GM11168 (cell line): ENCODE data around the gene TJP1.
"Not testable (repeated sequence)": the region's sequence is repeated elsewhere in the genome, so short reads cannot be mapped to it uniquely, and the experiment has no call there.

Source experiments
- in situ Hi-C: fragments of 300-500 bp; cut with MboI; formaldehyde crosslinking; loops from one replicate; pipeline ENCODE4 v1.12.0; 2022; ENCODE audit warnings: low sequenced_read_pairs; ENCODE audit not compliant: unreplicated experiment

Gene TJP1

DNA sequence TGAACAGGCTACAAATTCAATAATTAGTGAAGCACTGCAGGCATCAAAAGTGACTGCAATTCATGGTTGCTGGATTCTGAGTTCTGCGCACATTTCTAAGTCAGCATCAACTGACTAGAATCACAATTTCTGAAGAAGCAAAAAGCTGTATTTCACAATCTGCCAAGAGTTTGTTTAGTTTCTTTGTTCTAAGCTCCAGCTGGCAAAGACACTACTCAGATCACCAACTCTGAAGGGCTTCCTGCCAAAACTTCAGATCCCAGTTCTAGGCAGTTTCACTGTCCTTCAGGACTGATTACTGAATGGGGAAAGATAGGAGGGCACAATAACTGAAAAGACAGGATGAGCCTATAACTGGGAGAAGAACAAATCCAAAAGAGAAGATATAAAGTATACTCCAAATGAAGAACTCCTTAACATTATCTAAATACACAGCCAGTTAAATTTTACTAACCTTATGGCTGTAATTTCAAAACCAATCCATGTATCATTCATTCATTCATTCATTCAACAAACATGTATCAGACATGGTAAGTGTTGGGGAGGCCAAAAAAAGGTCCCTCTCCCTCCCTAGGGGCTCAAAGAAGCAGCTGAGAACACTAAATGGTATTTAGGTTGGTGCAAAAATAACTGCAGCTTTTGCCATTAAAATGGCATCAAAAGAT is 17.1 kb downstream of the TJP1 start:
- in situ Hi-C loops = no loop called here

DNA sequence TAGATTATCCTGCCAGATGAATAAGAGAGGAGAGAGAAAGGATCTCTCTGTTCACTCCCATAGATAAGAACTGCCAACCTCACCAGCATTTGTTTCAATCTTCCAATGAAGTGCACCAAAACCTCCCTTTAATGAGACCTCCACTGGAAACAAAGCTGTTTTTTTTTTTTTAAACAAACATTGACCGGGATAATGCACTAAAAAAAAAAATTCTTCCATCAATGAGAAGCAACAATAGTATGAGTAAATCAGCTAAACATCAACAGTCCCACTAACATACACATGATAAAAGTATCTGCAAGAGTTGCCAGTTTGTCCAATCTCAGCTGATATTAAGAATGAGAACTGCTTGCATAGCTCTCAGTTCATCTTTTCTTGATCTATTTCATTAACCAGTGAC is 19.9 kb downstream of the TJP1 start:
- in situ Hi-C loops = no loop called here

DNA sequence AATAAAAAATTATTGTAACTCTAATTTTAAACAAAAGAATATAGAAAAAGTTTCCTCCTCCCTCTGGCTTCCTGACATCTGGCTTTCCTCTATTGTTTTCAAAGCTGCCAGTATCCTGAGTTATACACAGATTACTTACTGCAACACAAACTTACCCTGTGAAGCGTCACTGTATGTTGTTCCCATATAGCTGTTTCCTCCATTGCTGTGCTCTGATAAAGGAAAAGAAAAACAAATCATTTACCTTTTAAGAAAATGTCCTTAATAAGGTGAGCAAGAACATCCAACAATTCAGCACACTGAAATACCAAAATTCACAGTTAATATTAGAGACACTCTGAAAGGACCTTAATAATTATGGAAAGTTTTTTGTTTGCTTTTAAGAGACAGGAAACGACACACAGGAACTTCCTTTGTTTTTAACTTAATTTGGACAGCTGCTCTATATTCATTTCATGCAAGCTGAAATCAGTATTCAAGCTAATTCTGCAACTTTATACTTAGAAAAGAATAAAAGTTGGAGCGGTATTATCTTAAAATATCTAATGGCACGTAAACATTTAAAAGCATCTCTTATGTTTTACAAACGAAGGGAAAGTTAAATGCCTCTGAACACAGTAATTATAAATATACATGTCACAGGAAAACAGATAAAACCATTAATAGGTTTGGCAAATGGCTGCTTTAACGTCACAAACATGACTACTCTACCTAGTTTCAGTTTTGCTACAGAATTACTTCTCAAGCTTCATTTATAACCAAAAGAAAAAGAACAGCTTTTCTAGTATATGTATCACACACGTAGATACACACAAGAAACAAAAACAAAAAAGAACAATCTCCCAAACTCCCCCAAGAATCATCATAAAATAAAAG is 21.5 kb downstream of the TJP1 start:
- in situ Hi-C loops = no loop called here

DNA sequence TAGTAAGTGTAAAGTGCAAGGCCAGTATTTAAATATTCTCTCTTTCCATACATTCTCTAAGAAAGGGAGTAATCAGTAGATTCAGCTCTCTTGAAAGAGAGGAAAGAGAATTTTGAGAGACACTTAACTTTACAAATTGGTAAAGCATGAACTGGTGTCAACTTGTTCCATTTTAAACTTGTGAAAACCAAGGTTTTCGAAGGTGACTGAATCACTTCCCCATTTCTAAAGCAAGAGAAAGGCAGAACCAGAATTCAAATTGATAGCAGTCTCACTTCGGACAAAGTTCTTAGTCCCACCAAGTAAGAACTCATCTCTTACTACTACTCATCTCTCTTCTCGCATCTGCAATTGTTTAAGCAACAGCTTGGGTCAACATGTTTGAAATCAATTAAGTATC is 22.4 kb downstream of the TJP1 start:
- in situ Hi-C loops = no loop called here

DNA sequence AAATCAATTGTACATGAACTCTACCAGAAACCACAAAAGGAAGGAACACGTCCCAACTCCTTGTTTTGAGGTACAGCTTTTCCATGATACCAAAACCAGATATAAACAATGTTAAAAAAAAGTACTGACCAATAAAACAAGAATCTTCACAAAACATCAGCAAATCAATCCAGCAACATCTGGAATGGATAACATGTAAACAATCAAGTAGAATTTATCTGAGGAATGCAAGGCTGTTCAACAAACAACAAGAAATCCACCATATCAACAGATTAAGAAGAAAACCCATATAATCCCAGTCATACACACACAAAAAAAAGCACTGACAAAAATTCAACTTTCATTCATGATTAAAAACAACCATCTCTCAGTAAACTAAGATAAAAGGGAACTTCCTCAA is 26.7 kb downstream of the TJP1 start:
- in situ Hi-C loops = no loop called here

DNA sequence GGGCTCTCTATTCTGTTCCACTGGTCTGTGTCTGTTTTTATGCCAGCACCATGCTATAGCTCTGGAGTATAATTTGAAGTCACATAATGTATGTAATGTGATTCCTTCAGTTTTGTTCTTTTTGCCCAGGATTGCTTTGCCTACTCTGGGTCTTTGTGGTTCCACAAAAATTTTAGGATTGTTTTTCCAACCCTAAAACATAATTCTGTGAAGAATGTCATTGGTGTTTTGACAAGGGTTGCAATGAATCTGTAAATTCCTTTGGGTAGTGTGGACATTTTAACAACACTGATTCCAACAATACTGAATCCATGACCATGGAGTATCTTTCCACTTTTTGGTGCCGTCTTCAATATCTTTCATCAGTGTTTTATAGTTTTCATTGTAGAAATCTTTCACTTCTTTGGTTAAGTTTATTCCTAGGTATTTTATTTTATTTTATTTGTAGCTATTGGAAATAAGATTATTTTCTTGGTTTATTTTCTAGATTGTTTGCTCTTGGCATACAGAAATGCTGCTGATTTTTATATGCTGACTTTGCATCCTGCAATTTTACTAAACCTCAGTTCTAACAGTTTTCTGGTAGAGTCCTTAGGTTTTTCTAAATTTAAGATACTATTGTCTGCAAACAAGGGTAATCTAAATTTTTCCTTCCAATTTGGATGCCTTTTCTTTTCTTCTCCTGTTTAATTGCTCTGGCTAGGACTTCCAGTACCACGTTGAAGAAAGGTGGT is 29.7 kb downstream of the TJP1 start:
- in situ Hi-C loops = no loop called here

DNA sequence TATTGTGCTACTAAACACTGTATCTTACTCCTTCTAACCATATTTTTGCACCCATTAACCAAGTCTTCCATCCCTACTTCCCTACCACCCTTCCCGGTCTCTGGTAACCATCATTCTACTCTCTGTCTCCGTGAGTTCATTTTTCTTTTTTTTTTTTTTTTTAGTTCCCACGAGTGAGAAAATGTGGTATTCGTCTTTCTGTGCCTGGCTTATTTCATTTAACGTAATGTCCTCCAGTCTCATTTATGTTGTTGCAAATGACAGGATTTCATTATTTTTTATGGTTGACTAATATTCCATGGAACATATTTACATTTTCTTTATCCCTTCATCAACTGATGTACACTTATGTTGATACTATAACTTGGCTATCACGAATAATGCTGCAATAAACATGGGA is 31.7 kb downstream of the TJP1 start:
- in situ Hi-C loops = no loop called here

DNA sequence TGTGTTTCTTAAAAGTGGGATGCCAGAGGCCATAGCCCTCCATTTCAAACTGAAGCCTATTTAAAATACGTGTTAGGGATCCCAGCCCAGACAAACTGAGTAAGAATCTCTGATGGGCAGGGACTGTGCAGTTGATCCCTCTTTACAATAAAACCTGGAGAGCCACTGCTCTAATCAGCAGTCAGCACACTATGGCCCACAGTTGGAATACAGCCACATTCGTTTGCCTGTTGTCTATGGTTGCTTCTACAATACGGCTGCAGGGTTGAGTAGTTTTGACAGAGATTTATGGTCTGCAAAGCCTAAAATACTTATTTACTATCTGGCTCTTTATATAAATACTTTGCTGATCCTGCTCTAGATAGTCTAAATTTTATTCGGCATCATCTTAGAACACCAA is 32.4 kb downstream of the TJP1 start:
- in situ Hi-C loops = no loop called here

DNA sequence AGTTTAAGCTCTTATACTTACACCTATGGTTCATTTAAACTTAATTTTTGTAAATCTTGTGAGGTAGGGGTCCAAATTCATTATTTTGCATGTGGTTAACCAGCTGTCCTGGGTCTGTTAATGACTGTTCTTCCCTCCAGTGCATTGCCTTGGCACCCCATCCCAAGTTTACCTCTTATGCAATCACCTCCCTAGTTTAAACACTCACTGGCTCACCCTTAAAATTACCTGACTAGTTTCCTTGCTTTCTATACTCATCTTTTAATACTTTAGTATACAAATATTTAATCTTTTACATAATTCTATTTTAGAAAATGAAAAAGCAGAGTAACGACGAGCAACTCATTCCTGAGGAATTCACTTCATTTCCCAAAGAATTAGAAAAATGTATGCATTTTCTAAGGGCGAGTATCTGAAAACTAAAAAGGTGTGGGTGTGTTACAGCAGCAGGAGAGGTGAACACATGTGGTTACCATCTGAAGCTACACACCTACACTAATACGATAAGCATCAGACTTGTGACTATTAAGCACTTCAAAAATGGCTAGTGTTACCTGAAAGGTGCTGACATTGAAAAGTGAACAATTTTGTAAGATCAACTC is 33.7 kb downstream of the TJP1 start:
- in situ Hi-C loops = no loop called here

DNA sequence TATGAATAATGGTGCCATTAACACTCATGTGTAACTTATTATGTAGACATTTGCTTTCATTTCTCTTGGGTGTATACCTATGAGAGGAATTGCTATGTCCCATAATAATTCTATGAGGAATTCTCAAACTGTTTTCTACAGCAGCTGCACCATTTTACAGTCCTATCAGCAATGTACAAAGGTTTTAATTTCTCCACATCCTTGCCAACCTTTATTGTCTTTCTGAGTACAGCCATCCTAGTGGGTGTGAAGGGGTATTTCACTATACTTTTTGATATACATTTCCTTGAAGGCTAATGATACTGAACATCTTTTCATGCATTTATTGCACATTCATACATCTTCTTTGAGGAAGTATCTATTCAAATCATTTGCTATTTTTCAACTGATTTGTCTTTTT is 34.5 kb downstream of the TJP1 start:
- in situ Hi-C loops = no loop called here

DNA sequence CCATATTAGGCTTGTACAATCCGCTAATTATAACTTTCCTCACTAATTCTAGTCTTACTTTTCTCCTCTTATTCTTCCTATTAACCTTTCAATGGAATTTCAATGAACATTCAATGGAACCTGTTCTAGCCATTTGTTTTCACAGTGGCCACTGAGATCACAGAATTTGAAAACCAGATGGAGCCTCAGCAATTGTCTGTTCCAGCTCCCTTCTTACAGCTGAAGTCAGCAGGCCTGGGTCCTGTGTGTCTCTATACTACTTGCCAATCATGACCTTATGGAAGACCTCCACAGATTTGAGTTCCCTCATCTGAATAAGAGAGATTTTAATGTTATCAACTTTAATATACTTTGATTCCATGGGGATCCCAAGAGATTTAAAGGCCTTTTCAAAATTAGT is 36.6 kb downstream of the TJP1 start:
- in situ Hi-C loops = no loop called here

DNA sequence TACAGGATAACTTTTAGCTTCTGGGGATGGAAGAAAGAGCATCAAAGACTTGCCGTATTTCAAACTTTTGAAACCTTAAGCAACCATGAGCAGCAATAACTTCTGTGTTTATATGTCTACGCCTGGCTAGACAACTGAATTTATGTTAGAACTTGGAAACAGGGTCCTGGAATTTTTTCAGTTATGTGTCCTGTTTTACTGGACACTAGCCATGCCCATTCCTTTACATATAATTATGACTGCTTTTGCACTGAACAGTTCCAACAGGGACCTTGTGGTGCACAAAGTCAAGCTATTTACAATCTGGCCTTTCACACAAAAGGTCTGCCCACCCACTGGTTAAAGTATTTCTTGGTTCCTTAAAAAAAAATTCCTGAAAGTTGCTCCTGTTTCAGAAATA is 37.1 kb downstream of the TJP1 start:
- in situ Hi-C loops = no loop called here

DNA sequence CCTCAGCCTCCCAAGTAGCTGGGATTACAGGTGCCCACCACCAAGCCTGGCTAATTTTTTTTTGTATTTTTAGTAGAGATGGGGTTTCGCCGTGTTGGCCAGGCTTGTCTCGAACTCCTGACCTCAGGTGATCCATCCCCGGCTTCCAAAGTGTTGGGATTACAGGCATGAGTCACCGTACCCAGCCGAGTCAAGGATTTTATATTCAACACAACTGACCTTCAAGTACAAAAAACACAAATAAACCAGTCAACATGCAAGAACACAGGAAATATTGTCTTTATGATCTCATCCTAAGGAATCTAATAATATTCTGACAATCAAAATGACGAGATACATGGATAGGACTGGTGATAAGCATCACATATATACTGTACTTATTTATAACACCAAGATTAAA is 37.9 kb downstream of the TJP1 start:
- in situ Hi-C loops = no loop called here

DNA sequence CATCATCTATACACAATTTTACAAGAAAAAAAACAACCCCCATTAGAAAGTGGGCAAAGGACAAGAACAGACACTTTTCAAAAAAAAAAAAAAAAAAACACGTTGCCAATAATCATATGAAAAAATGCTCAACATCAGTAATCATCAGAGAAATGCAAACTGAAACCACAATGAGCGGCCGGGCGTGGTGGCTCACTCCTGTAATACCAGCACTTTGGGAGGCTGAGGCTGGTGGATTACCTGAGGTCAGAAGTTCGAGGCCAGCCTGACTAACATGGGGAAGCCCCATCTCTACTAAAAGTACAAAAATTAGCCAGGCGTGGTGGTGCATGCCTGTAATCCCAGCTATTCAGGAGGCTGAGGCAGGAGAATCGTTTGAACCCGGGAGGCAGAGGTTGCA is 39.5 kb downstream of the TJP1 start:
- in situ Hi-C loops = not testable (repeated sequence)

DNA sequence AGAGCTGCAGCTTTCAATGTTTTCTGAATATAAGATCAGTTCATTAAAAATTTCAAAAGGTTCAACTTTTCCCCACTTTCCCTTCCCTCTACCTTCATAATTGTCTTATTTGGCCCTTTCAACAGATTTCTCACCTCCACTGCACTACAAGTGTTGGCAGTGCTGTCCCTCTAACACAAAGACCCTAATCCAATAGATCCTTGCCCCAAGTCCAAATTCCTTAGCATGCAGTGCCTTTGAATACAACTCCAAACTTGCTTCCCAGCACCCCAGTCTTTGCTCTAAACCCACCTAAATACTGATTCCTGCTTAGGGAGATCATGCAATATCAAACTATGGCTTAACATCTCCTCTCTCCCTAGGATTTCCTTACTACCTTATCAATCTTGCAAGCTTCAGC is 43.9 kb downstream of the TJP1 start:
- in situ Hi-C loops = no loop called here

DNA sequence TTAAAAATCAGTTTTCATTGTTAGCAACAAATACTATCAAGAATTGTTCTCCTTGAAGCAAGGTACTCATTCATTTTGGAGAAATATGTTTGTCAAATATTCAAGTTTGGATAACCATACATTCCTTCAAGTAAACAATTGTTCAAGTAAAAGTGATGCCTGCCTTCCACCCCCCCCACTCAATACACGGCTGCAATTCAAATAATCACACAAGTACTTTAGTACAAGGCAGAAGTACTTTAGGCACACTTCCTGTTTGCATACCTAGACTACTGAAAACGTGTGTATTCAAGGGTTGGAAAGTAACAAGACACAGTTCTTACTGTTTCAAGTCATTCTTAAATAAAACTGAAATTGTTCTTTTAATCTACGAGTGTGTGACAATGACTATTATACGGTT is 45.4 kb downstream of the TJP1 start:
- in situ Hi-C loops = no loop called here

DNA sequence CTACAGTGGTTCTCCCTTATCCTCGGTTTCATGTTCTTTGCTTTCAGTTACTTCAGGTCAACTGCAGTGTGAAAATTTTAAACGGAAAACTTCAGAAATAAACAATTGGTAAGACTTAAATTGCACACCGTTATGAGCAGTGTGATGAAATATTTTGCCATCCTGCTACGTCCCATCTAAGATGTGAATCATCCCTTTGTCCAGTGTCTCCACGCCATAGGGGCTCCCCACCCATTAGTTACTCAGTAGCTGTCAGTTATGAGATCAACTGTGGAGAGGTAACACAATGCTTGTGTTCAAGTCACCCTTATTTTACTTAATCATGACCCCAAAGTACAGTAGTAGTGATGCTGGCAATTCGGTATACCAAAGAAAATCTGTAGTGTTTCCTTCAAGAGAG is 47.4 kb downstream of the TJP1 start:
- in situ Hi-C loops = no loop called here

DNA sequence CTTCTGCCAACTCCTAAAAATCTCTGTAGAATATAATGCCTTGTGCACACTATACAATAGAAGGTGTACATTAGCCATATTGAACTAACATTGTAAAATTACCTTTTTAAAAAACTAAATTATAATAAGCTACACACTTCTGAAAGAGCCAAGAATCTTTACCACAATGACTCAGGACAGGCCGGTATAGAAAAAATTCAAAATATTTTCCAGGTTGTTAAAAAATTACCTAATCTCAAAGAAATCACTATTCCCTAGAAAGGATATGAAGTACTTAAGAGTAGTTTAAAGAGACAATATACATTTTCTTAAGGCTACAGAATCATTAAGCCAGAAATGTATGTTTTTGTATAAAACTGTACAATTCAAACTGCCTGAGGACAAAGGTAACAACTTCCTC is 48.5 kb downstream of the TJP1 start:
- in situ Hi-C loops = no loop called here

DNA sequence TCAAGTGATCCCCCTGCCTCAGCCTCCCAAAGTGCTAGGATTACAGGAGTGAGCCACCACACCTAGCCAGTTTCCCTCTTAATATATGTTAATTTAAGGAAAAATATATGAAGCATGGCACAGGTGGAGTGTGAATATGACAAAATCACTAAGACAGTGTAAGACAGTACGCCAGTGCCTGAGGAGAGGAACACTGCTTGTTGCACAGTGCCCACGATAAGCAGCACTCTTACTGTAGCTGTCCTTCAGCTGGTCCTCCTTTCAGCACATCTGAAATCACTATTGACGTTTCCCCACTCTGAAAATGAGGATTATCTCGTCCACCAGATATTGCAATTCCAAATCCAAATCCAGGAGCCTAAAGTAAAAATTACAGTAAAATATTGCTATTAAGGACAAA is 49.3 kb downstream of the TJP1 start:
- in situ Hi-C loops = no loop called here

DNA sequence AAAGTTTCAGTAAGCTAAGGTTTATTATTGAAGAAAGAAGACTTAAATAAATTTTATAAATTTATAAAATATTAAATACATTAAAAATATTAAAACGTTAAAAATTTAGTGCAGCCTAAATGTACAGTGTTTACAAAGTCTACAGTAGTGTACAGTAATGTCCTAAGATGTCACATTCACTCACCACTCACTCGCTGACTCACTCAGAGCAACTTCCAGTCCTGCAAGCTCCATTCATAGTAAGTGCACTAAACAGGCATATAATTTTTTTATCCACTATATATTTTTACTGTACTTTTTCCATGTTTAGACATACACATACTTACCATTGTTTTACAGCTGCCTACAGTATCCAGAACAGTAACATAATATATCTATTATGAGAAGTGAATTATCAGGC is 51.5 kb downstream of the TJP1 start:
- in situ Hi-C loops = no loop called here
